Retina (tissue), 1 donor: ENCODE data around the gene TMEM203.
"Not testable (repeated sequence)": the region's sequence is repeated elsewhere in the genome, so short reads cannot be mapped to it uniquely, and the experiment has no call there.

Source experiments
- DNase-seq: peaks from one replicate; pipeline ENCODE4 v3.0.0-alpha.2; 2016

The TMEM203 gene, protein sequence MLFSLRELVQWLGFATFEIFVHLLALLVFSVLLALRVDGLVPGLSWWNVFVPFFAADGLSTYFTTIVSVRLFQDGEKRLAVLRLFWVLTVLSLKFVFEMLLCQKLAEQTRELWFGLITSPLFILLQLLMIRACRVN

GRCh38 chr9:137205126-137206069 lies at the start of gene TMEM203, which contains the start of gene NDOR1:
Gene TMEM203 (minus strand): TSS chr9:137205648. CDS start chr9:137205414, 234 bp downstream.
Gene NDOR1 (plus strand): TSS chr9:137205700. CDS start chr9:137205778, 78 bp downstream.
- DNase-seq: peak; percentile 95

- peak; percentile 94 for DNase-seq
Measured at GRCh38 chr9:137254624-137255447, 49.4 kb upstream of the TMEM203 start, which contains the start of gene NELFB. Gene NELFB (plus strand): TSS chr9:137255327.

- no peak for DNase-seq
Measured at GRCh38 chr9:137253717-137254623, 48.5 kb upstream of the TMEM203 start.

DNA sequence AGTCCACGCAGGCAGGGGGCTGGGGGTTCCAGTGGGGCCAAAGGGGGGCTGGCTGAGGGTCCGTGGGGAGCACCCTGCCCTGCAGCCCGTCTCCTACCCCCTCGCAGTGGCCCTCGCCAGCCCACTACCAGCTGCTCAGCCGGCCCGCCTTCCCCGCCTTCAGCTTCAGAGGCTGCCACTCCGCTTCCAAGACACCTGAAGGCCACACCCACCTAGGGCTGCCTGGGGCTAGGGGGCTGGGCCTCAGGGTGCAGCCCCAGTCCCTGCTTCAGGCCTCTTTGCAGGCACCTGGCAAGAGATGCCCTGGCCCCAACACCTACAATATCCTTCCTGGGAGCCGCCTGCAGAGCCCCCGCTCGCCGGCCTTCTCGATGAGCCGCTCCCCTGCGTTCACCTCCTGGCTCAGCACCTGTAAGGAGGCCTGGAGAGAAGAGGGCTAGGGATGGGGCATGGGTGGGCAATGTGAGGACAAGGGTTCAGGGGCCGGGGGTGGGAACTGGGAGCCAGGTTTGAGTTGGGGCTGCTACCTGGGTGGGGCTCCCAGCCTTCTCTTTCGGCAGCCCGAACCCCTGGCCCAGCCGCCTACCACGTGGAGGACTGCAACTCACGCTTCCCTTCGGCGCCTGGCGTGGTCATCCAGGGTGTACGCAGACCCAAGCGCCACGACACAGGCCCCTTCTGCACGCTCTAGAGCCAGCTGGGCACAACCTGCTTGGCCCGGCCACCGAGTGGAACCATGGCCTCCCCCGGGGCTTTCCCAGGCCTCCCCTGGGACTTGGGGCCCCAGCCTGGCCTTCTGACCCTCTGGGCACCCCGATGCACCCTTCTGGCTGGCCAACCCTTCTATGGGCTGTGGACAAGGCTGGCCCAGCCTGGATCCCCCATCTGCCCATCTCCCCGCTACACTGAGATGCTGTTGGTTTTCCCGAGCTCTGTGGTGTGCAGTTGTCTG lies 47.4 kb upstream of the TMEM203 start:
- no peak for DNase-seq

GRCh38 chr9:137251490-137252268 lies 46.2 kb upstream of the TMEM203 start:
- no peak for DNase-seq

DNA sequence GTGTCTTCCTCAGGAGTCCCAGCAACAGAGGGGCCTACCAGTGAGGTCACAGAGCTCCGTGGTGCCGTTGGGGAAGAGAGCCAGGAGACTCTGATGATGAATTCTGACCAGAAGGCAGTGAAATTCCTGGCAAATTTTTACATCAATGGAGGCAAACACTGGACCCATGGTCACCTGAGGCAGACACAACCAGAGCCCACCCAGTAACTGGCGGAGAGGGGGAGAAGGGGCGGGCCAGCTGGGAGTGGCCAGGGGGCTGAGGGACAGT lies 45.7 kb upstream of the TMEM203 start, which contains the start of gene STPG3:
Gene STPG3, plus strand, starts transcription at position 93 of the 268 bp plus-strand sequence. Its CDS starts 1 bp downstream, at position 94.
- no peak for DNase-seq

GRCh38 chr9:137250329-137251193 lies 45.1 kb upstream of the TMEM203 start:
- DNase-seq: no peak

- no peak for DNase-seq
Measured at GRCh38 chr9:137247916-137248175, 42.4 kb upstream of the TMEM203 start.

- no peak for DNase-seq
Measured at GRCh38 chr9:137247135-137247915, 41.9 kb upstream of the TMEM203 start.

- no peak for DNase-seq
Measured at GRCh38 chr9:137245450-137246421, 40.3 kb upstream of the TMEM203 start.

- peak; percentile 35 for DNase-seq
Measured at GRCh38 chr9:137244486-137245449, 39.3 kb upstream of the TMEM203 start.

GRCh38 chr9:137243626-137244485 lies 38.4 kb upstream of the TMEM203 start:
- DNase-seq: no peak

DNA sequence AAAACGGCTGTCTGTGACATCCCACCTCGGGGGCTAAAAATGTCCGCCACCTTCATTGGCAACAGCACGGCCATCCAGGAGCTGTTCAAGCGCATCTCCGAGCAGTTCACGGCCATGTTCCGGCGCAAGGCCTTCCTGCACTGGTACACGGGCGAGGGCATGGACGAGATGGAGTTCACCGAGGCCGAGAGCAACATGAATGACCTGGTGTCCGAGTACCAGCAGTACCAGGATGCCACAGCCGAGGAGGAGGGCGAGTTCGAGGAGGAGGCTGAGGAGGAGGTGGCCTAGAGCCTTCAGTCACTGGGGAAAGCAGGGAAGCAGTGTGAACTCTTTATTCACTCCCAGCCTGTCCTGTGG lies 37.8 kb upstream of the TMEM203 start:
- not testable (repeated sequence) for DNase-seq

GRCh38 chr9:137242269-137243203 lies 37.1 kb upstream of the TMEM203 start:
- DNase-seq: no peak
